Stomach (tissue), 4 donors: ENCODE measurements around the gene DMRT1.

Experiments
- CTCF ChIP-seq, 7 experiments: fragments of 450-650 bp in 4 of 7; fragments of 200-600 bp in 3 of 7; sonication (generic) in 3 of 7; IDR thresholded peaks; one replicate each; pipeline ENCODE4 v1.5.1; 2016 to 2019; ENCODE audit warnings: antibody characterized with exemption in 7 of 7, control low read depth in 2 of 7, mild to moderate bottlenecking in 1 of 7
- POLR2AphosphoS5 ChIP-seq, 3 donors: sonication (generic); formaldehyde crosslinking; IDR thresholded peaks; one replicate each; pipeline ENCODE4 v1.6.1; 2016; ENCODE audit warnings: antibody characterized with exemption in 3 of 3

DNA sequence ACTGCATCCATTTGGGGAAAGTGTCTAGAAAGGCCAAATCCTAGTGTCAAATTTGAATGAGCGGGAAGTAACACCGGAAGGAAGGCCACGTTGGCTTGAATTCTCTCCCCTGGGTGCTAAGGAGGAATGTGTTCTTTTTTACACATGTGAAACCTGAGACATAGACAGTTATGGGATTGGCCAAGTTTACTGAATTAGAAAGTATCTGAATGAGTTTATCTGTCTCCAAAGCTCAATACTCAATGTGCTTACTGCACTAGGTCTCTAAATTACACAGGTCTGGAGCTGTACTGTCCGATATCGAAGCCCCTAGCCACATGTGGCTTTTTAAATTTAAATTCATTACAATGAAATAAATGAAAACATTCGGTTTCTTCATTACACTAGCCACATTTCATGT is 6.0 kb downstream of the DMRT1 start:
- TF ChIP-seq CTCF (IDR thresholded peaks at IDR 0.05) (no peak), POLR2AphosphoS5 (IDR thresholded peaks at IDR 0.05) (no peak)
